Activated naive CD4-positive, alpha-beta T cell treated with anti-CD3 and anti-CD28 coated beads, Interleukin-2, amount 10 ng/mL, durations not matched to agents 7 days and 5 days (primary cell): Measurements from ENCODE around the gene CGRRF1.

Experiments used
- CTCF ChIA-PET: fragments of 350-600 bp; sonication (Branson Sonifier 250); formaldehyde crosslinking; loops from one replicate; lab custom pipeline; 2021; ENCODE audit warnings: antibody characterized with exemption; lab: Charles Lee
- DNase-seq: peaks from one replicate; pipeline ENCODE4 v3.0.0-alpha.2; 2020
- H3K27ac Mint-ChIP-seq: one replicate; pipeline ENCODE4 v1.8.0; 2021; ENCODE audit warnings: mild to moderate bottlenecking, moderate library complexity, mixed read lengths
- H3K27me3 Mint-ChIP-seq: one replicate; pipeline ENCODE4 v1.8.0; 2021; ENCODE audit warnings: mild to moderate bottlenecking, mixed read lengths
- H3K36me3 Mint-ChIP-seq: one replicate; pipeline ENCODE4 v1.8.0; 2021; ENCODE audit warnings: mixed read lengths
- H3K4me1 Mint-ChIP-seq: one replicate; pipeline ENCODE4 v1.8.0; 2021; ENCODE audit warnings: mixed read lengths
- H3K4me3 Mint-ChIP-seq: one replicate; pipeline ENCODE4 v1.8.0; 2021; ENCODE audit warnings: mild to moderate bottlenecking, moderate library complexity, mixed read lengths
- H3K9me3 Mint-ChIP-seq: one replicate; pipeline ENCODE4 v1.8.0; 2021; ENCODE audit warnings: mixed read lengths

The CGRRF1 gene

DNA sequence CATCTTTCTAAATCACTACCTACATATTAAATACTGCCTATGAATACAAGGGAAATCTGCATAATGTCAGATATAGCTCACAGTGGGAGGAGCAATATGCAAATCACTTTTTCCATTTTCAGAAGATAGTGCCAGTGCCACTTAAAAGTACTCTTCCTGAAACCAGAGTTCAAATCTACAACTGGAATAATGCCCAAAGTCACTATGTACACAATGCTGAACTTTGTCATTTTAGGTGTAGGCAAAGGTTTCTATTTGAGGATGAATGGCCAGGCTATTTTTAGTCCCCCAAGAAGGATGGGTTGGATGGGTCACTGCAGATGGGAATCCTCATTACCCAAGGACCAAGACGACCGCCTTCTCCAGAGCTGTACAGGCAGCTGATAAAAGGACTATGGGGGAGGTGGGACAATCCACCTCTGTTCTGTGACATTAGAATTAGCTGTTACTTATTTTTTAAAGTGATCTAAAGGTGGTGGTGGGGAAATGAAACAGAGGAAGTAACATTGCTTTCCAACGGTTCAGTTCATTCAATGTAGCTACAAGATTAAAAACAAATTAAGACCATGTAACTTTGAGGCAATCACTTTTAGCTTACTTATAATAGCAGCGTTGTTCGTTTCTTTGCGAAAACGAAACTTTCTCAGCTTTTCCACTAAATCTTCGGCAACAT is 26.5 kb upstream of the CGRRF1 start:
- no peaks in the 10 kb centered on the region for H3K27me3 Mint-ChIP-seq
- no peak overlapping the region for H3K27ac Mint-ChIP-seq
- H3K4me1 Mint-ChIP-seq: peaks cover 51% of the 10 kb centered on the region
- peaks cover 40% of the 10 kb centered on the region for H3K36me3 Mint-ChIP-seq
- CTCF ChIA-PET: interaction anchor here (1.2 kb wide), 1 partner anchor 59 kb away, joined by 3 read pairs; no protein-coding TSS in a partner anchor
- DNase-seq: no peak
- H3K4me3 Mint-ChIP-seq: no peak overlapping the region
- H3K9me3 Mint-ChIP-seq: no peaks in the 10 kb centered on the region

DNA sequence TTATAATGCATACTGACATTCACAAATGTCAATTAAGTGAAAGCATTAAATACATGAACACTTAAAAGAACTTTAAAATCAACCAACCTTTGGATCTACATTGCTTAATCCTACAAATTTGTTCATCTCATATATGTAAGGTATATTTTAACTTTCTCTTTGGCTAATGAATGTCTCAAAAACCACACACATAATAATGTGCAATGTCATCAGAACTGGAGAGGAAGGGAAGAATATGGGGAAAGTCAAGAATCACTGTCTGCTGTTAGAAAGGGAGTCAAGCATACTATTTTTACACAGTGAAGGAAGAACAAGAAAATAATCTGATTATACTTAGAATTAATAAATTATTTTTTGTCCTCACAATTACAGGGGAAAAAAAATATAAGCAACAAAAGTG is 25.9 kb upstream of the CGRRF1 start:
- Mint-ChIP-seq H3K4me3 (no peak overlapping the region), H3K27me3 (peaks cover under 1% of the 10 kb centered on the region), H3K36me3 (peaks cover 35% of the 10 kb centered on the region), H3K4me1 (peaks cover 52% of the 10 kb centered on the region), H3K9me3 (no peaks in the 10 kb centered on the region), H3K27ac (no peak overlapping the region)
- no peak for DNase-seq
- CTCF ChIA-PET: no interaction called here

DNA sequence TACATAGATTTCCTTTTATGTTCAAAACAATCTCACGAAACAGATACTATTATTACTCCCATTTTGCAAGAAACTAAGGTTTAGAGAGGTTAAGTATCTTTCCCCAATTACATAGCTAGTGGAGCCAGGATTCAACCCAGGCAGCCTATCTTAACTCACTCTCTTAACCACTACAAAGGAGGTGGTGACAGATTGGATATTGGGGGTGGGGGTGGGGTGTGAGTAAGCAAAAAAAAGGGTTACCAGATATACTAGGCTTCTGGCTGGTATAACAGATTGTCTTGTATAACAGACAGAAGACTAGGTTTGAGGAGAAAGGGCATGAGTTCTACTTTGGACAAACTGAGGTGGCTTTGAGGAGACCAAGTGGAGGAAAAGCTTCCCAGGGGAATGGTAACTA is 23.0 kb upstream of the CGRRF1 start:
- H3K4me3 Mint-ChIP-seq: peak overlapping the region; percentile 81
- DNase-seq: no peak

DNA sequence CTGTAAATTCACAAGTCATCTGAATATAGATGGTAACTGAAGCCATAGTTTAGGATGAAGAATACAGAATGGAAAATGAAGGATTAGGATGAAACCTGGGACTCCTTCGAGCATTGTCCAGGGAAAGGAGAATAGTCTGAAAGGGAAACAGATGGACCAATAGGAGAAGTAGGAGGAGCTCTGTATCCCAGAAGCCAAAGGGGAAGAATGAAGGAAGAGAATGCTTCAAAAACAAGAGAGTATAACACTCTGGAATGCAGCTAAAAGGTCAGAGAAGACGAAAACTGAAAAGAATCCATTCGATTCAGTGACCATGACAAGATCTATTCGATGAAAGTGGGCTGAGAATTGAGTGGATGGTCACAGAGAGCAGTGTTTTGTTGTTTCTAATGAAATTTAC is 21.9 kb upstream of the CGRRF1 start:
- Mint-ChIP-seq H3K36me3 (peaks cover 23% of the 10 kb centered on the region), H3K27me3 (peaks cover 12% of the 10 kb centered on the region), H3K9me3 (no peaks in the 10 kb centered on the region), H3K4me1 (peaks cover 68% of the 10 kb centered on the region), H3K27ac (peak overlapping the region; percentile 84), H3K4me3 (peak overlapping the region; percentile 81)
- CTCF ChIA-PET: interaction anchor here (1.7 kb wide), 1 partner anchor 8 kb away, joined by 3 read pairs; no protein-coding TSS in a partner anchor
- no peak for DNase-seq

More for the DNA sequence above, 23.0 kb upstream of the CGRRF1 start:
- CTCF ChIA-PET: interaction anchor here (1.2 to 1.7 kb wide), 2 partner anchors 10 to 44 kb away, joined by 3 to 4 read pairs; no protein-coding TSS in a partner anchor
- peaks cover 68% of the 10 kb centered on the region for H3K4me1 Mint-ChIP-seq
- peaks cover 8% of the 10 kb centered on the region for H3K27me3 Mint-ChIP-seq
- peaks cover 28% of the 10 kb centered on the region for H3K36me3 Mint-ChIP-seq
- no peak overlapping the region for H3K27ac Mint-ChIP-seq
- H3K9me3 Mint-ChIP-seq: no peaks in the 10 kb centered on the region

DNA sequence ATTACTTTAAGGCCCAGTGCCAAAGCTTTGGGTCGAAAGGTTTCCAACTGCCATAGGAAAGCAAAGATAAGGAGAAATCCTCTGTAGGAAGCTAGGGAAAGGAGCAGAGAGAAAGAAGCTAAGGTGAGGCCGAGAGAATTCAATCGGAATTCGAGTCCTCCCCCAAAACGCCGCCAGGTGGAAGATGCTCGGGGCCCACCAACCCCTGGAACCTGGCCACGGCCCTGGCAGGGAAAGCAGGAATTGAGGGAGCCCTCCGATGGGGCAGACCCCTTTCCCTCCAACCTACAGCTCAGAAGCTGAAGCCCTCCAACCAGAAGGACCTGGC is 21.4 kb upstream of the CGRRF1 start:
- no peak for DNase-seq
- no peaks in the 10 kb centered on the region for H3K9me3 Mint-ChIP-seq
- H3K4me3 Mint-ChIP-seq: peak overlapping the region; percentile 81
- CTCF ChIA-PET: interaction anchor here (1.7 kb wide), 1 partner anchor 8 kb away, joined by 3 read pairs; no protein-coding TSS in a partner anchor
- H3K27ac Mint-ChIP-seq: peak overlapping the region; percentile 84
- H3K4me1 Mint-ChIP-seq: peaks cover 65% of the 10 kb centered on the region
- peaks cover 17% of the 10 kb centered on the region for H3K27me3 Mint-ChIP-seq
- H3K36me3 Mint-ChIP-seq: peaks cover 19% of the 10 kb centered on the region

DNA sequence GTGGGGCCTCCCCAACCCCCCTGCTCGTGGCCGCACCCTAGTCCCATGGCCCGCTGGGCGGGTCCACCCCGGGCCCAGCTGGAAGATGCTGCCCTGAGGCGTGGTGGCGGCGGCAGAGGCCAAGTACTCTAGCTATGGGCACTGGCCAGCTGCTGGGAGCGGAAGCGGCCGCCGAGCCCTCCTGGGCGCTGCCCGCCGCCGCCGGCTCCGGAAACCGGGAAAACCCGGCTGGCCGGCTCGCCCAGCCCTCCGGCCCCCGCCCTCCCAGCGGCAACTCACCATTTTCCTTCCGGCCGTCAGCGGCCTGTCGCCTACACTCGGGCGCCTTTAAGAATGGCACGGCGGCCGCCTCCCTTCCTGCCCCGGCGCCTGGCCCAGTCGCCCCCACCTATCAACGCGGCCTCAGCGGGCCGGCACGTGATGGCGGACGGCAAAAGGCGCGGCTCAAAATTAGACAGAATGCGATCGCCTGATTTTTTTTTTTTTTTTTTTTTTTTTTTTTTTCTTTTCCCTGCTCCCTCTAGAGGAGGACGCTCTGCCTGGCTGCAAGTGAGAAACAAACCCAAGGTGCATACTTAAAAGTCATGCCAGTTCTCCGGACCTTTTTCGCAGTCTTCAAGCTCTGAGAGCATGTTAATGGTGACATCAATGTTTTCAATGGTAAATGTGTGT is 20.9 kb upstream of the CGRRF1 start, which contains the start of gene GMFB:
TSS of gene GMFB (minus strand) at position 335 of the 672 bp plus-strand sequence. CDS start at position 282, 53 bp downstream.
- peak; percentile 92 for DNase-seq
- H3K36me3 Mint-ChIP-seq: peaks cover 14% of the 10 kb centered on the region
- peaks cover 60% of the 10 kb centered on the region for H3K4me1 Mint-ChIP-seq
- CTCF ChIA-PET: no interaction called here
- peak within 1 kb of the TSS; percentile 81 for H3K4me3 Mint-ChIP-seq
- peaks cover 20% of the 10 kb centered on the region for H3K27me3 Mint-ChIP-seq
- H3K27ac Mint-ChIP-seq: peak within 1 kb of the TSS; percentile 88
- no peaks in the 10 kb centered on the region for H3K9me3 Mint-ChIP-seq

DNA sequence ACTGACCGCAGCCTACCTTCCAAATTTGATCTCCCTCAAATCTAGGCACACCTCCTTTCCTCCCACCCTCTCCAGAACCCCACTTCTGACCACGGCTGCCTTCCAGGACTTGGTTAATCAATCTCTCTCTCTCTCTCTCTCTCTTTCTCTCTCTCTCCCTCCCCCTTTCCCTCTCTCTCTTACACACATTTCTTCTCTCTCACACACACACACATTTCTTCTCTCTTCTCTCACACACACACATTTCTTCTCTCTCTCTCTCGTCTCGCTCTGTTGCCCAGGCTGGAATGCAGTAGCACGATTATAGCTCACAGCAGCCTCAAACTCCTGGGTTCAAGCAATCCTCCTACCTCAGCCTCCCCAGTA is 20.4 kb upstream of the CGRRF1 start:
- DNase-seq: no peak
- Mint-ChIP-seq H3K36me3 (peaks cover 13% of the 10 kb centered on the region), H3K4me3 (peak overlapping the region; percentile 81), H3K27me3 (peaks cover 20% of the 10 kb centered on the region), H3K4me1 (peaks cover 57% of the 10 kb centered on the region), H3K27ac (peak overlapping the region; percentile 88), H3K9me3 (no peaks in the 10 kb centered on the region)
- CTCF ChIA-PET: no interaction called here

DNA sequence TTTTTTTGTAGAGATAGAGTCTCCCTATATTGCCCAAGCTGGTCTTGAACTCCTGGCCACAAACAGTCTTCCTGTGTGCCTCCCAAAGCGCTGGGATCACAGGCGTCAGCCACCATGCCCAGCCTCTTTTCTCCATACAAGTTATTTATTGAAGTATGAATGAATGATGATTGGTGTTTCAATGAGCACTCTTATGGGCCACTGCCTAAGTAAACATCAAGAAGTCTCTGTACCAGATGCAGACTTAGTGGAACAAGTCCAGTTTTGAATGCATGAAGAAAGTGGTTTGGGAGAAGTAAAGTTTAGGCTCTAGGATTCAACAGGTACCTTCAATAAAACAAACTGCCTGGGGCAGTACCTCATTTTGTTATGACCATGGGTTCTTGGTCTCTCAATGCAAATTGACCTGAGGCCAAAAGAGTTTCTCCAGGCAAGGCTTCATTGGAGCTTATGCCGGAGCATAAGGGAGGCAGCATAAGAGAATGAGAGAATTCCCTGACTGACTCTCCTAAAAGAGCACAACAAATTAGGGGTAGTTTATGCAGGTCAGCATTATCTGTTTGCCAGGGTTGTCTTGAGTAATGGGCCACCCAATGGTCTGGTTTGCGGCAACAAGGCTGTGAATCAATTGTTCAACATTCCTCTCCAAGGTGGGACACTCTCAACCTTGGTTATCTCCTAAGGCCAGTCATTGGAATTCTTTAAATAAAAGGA is 19.8 kb upstream of the CGRRF1 start:
- Mint-ChIP-seq H3K9me3 (no peaks in the 10 kb centered on the region), H3K27ac (peak overlapping the region; percentile 88), H3K4me3 (peak overlapping the region; percentile 81), H3K4me1 (peaks cover 51% of the 10 kb centered on the region), H3K36me3 (peaks cover 13% of the 10 kb centered on the region), H3K27me3 (peaks cover 20% of the 10 kb centered on the region)
- CTCF ChIA-PET: interaction anchor here (1.1 kb wide), 1 partner anchor 19 kb away, joined by 5 read pairs; the partner anchor contains the start of gene CGRRF1
- no peak for DNase-seq

DNA sequence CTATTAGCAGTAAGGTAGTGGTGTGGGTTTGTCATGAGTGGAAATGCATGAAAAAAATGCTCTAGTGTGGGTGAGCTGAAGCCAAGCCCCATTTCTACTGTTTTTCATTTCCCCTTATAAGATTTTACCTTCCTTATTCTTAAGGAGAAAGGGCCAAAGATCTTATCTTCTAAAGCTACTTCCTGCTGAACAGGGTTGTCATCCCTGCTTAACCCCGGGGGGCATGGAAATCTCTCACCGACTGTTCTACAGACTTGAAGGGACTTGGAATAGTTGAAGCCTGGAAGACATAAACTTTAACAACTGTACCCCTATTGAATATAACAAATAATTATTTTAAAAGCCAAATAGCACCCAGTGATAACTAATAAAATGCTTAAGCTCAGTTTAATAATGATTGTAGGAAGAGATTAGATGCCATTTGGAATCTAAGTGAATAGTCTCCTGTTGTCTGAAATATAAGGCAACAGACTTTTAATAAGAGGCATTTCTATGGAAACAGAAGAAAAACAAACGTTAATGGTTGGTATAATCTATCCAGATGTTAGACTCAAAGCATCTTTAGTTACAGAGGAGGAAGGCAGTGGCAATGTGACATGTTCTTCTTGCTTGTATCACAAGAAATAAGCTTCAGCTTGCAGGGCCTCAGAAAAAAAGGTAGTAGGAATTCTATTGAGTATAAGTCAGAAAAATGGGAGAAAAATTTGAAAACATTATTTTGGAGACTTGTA is 19.1 kb upstream of the CGRRF1 start:
- CTCF ChIA-PET: interaction anchor here (1.1 kb wide), 2 partner anchors 19 to 41 kb away, joined by 3 to 5 read pairs; partner anchors contain the start of gene CGRRF1

DNA sequence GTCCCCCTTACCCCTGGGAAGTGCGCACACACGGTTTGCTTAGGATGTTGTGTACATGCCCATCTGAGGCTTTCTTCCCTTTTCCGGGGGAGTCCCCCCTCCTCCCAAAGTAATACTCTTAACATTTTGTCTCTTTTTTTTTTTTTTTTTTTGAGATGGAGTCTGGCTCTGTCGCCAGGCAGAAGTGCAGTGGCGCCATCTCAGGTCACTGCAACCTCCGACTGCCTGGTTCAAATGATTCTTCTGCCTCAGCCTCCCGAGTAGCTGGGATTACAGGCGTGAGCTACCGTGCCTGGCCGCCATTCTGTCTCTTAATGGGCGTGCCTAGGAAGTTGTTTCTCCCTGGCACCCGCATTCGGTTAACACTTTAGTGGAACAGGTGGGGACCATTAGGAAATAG is 16.4 kb upstream of the CGRRF1 start:
- Mint-ChIP-seq H3K4me3 (no peak overlapping the region), H3K4me1 (peaks cover 18% of the 10 kb centered on the region), H3K36me3 (no peaks in the 10 kb centered on the region), H3K27me3 (peaks cover 23% of the 10 kb centered on the region), H3K9me3 (no peaks in the 10 kb centered on the region), H3K27ac (no peak overlapping the region)
- no peak for DNase-seq
- CTCF ChIA-PET: no interaction called here

More for the DNA sequence above, 19.1 kb upstream of the CGRRF1 start:
- Mint-ChIP-seq H3K4me3 (peak overlapping the region; percentile 7), H3K36me3 (peaks cover 13% of the 10 kb centered on the region), H3K4me1 (peaks cover 44% of the 10 kb centered on the region), H3K9me3 (no peaks in the 10 kb centered on the region), H3K27me3 (peaks cover 20% of the 10 kb centered on the region), H3K27ac (peak overlapping the region; percentile 22)
- no peak for DNase-seq

DNA sequence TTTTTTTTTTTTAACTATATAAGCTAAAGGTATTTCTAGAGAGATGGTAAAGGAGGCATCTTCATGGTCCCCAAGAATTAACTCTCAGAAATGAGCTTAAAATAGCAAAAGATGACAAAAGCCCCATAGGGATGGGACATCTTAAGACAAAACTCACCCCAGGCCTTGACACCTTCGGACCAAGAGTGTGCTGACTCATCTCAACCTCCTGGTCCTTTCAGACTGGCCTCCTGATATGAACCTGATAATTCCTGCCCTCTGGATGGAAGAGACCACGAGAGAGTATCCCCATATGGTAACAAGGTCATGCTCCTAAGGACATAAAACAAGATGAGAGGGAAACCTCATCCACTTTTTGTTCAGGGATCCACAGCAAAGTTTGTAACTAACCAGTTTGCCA is 12.5 kb upstream of the CGRRF1 start:
- H3K4me3 Mint-ChIP-seq: no peak overlapping the region
- no peaks in the 10 kb centered on the region for H3K4me1 Mint-ChIP-seq
- no peak overlapping the region for H3K27ac Mint-ChIP-seq
- no peaks in the 10 kb centered on the region for H3K9me3 Mint-ChIP-seq
- CTCF ChIA-PET: interaction anchor here (1.0 kb wide), 1 partner anchor 67 kb away, joined by 3 read pairs; no protein-coding TSS in a partner anchor
- H3K27me3 Mint-ChIP-seq: peaks cover 31% of the 10 kb centered on the region
- no peaks in the 10 kb centered on the region for H3K36me3 Mint-ChIP-seq
- no peak for DNase-seq

DNA sequence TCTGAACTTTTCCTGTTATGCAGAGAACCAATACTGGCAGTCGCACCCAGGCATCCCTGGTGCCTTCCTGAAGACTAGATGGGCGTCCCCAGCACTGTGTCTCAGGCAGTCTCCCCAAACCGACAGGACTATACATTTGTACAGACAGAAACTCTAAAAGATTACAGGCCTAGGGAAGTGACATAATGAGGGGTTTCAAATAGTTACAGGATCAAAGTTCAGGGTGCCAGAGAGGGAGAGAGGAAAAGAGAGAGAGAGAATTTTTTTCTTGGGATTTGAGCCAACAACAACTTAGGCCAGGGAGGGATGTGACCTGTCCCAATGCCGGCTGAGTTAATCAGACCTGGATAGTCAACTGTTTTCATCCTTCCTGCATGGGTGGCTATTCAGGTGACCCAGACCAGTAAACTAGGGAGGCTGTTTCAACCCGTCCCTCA is 11.6 kb upstream of the CGRRF1 start:
- Mint-ChIP-seq H3K4me1 (no peaks in the 10 kb centered on the region), H3K9me3 (no peaks in the 10 kb centered on the region), H3K36me3 (no peaks in the 10 kb centered on the region), H3K27ac (no peak overlapping the region), H3K27me3 (peaks cover 30% of the 10 kb centered on the region), H3K4me3 (no peak overlapping the region)
- DNase-seq: no peak
- CTCF ChIA-PET: no interaction called here

DNA sequence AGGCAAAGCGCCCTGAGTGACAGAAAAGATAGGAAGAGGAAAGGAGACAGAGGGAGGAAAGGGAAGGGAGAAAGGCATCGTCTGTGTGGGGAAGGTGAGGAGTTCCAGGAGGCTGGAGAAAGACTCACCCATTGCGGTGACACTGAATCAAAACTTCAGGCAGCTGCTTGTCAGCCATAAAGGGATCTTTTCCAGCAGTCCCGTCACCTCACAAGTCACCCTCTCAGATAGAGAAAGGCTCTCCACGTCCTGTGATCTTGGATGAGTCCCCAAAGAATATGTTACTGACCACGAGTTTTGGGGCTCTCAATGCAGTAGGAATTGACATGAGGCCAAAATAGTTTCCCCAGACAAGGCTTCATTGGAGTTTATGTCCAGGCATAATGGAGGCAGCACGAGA is 11.1 kb upstream of the CGRRF1 start:
- Mint-ChIP-seq H3K4me3 (no peak overlapping the region), H3K36me3 (no peaks in the 10 kb centered on the region), H3K9me3 (no peaks in the 10 kb centered on the region), H3K27me3 (peaks cover 26% of the 10 kb centered on the region), H3K27ac (no peak overlapping the region), H3K4me1 (no peaks in the 10 kb centered on the region)
- CTCF ChIA-PET: interaction anchor here (0.8 kb wide), 1 partner anchor 102 kb away, joined by 3 read pairs; the partner anchor contains the start of gene CDKN3
- DNase-seq: no peak
